Measurements from ENCODE around the gene TARS1.

TARS1 gene

DNA sequence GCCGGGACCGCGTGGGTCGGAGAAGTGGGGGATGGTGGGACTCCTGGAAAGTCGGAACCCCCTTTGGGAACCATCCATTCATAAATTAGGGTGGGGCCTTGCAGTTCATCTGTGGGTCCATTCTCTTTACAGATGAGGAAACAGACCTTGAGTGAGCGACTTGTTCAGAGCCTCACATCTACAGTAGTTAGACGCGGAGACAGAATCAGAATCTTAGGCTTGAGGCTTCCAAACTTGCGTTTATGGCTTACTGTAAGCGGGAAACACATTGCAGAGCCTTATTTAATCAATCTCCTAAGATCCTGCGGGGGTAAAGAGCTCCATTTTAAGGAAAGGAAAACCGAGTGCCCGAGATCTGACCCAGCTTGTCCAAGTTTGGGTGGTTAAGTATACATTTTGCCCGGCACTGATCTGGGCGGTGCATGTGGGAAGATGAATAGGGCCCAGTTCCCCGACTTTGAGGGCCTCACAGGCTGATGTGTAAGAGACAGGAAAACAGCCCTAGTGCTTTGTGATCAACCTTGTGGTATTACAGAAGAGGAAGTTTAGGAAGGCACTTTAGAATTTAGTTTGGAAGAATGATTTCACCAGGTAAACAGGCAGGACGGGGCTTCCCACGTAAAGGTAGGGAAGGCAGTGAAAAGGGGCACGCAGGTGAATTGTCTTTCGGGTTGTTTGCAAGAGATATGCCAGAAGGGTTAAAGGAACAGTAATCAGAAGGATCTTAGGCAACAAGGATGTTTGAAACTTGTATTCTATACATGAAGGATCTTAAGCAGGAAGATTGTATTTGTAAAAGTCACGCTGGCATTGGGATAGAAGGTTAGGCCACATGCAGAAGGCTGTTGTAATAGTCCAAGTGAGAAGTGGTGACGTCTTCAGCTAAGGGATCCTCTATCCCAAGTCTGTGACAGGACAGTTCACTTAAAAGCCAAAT is 744 bp downstream of the TARS1 start:
- DNase-seq: peak; percentile 45 to 66 (median 63)

- no peak for DNase-seq
These were observed 3.8 kb downstream of the TARS1 start for GRCh38 chr5:33444542-33444941.

GRCh38 chr5:33445798-33446197 is 5.0 kb downstream of the TARS1 start:
- DNase-seq: no peak

DNA sequence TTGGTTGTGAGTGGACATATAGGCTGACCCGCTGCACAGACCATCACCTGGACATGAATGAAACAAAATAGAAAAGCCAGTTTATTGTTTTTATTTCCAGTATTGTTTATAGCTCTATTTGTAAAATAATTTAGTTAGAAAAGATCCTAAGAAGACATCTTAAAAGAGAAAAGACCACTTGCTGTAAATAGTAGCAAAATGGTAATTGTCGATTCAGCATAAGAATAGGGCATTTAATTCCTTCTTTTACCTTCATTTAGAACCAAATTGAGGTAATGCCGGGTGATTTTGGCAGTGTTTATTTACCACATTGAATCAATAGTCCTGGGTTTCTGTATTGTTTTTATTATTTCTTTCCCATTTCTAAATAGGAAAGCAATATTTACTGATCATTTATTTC is 7.4 kb downstream of the TARS1 start:
- DNase-seq: no peak

DNA sequence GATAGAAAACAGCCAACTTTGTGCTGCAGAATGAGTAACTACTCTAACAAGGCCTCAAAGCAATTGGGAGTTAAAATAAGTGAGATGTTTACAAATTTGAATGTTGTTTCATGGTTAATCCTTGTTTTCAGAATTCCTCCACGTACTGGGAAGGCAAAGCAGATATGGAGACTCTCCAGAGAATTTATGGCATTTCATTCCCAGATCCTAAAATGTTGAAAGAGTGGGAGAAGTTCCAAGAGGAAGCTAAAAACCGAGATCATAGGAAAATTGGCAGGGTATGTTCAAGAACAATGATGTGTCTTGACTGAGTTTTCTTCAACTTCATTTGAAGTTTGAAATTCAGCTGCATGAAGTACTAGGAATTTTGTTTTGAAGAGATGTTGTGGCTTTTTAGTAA is 16.4 kb downstream of the TARS1 start:
- no peak for DNase-seq

- DNase-seq: no peak
These were observed 17.1 kb downstream of the TARS1 start for GRCh38 chr5:33457817-33458216.

- no peak for DNase-seq
These were observed 19.4 kb downstream of the TARS1 start for GRCh38 chr5:33460210-33460609.

DNA sequence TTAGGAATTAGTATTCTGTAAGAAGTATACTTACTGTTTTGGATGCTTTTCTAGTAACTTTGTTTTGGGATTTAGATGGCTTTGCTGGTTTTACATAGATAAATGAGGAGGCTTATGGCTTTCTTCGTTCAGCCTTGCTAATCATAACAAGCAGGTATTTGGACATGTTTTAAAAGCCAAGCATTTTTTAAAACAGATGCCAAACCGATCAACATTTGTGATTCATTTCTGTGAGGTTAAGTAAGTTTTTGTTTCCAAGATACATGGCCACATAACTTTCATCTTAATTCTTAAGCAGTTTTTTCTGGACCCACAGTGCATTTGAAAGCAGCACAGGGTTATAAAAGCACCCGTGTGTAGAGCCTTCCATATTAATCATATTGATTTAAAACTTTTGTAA is 21.7 kb downstream of the TARS1 start:
- DNase-seq: no peak

DNA sequence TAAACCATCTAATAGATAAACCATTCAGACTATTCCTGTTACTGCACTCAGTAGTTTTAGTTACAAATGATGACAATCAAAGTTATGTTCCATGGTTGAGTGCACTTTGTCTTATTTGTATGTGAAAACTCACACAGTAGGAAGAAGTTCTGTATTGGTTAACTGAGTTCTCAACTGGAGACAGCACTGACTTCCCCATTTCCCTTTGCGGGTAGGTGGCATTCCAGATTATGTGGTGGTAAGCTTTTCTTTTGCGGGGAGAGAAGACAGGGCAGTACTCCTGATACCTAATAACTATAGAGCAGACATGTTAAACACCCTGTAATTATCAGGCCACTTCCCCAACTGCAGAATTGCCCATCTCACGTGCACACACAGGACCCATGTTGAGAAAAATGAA is 24.4 kb downstream of the TARS1 start:
- no peak for DNase-seq

- DNase-seq: no peak
These were observed 28.1 kb downstream of the TARS1 start for GRCh38 chr5:33468775-33469435.

DNA sequence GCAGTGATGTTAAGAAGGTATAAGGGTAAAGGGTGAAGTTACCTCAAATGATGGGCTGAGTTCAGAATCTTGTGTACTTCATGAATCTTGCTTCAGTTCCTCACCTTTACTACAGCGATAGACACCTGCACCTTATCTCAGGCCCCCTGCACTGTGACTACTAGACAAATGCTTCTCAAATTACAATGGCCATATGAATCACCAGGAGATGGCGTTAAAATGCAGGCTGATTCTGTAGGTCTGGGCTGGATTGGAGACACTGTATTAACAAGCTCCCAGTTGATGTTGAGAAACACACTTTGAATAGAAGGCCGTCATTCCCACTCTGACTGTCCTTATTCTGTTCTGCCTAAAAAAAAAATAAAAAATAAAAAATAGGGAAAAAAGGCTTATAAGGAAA is 29.8 kb downstream of the TARS1 start:
- DNase-seq: no peak

DNA sequence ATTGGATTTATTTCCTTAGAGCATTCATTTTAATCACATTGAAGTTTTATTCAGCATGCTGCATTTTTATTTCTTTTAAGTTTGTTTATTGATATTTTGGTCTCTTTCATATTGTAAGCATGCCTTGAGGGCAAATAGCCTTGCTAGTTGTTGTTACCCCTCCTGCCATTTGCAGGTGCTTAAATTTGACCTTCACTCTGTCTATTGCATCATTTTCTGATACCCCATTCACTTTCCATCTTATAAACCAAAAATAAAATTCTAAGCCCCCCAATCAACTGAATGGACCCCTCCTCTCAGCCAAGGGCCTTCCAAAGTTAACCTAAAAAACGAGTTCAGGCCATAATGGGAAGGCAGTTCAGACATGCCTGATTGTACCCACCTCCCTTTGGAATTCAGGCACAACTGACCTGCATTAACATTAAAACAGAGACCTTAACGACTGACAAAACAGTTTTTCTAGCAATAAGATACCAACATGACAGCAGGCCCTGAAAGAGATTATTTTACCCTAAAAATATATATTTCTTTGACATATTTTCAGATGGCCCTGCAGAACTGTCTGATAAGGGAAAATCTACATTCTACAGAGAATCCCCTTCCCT is 32.1 kb downstream of the TARS1 start:
- DNase-seq: no peak

- no peak for DNase-seq
These were observed 33.2 kb downstream of the TARS1 start for GRCh38 chr5:33474004-33474403.

GRCh38 chr5:33474931-33475499 is 34.2 kb downstream of the TARS1 start:
- no peak for DNase-seq

GRCh38 chr5:33475706-33476105 is 34.9 kb downstream of the TARS1 start:
- no peak for DNase-seq

DNA sequence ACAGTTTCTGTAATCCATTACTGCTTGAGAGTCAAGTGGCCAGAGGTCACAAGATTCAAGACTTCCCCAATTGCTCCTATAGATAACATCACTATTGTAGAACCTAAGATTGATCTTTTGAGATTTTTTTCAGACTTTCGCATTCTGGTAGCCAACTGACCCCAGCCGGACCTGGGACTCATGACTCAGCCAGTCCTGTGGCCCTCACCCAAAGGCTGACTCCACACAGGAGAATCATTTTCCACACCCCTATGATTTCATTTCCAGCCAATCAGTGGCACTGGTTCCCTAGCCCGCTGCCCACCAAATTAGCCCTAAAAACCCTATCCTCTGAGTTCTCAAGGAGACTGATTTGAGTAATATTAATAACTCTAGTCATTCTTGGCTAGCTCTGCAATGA is 36.2 kb downstream of the TARS1 start:
- no peak for DNase-seq

DNA sequence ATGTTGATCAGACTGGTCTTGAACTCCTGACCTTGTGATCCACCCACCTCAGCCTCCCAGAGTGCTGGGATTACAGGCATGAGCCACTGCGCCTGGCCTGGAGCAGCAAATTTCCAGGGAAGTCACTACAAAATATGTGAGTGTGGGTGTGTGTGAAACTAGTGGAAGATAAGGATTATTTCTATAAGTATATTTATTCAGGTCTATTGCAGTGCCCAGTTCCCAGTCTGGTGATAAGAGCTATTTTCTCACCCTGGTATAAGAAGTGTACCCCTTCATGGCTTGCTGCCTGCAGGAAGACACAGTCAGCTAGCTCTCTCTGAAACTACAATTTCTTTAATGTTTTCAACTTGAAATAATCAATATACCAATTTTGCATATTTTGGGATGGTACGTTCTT is 37.1 kb downstream of the TARS1 start:
- DNase-seq: no peak

DNA sequence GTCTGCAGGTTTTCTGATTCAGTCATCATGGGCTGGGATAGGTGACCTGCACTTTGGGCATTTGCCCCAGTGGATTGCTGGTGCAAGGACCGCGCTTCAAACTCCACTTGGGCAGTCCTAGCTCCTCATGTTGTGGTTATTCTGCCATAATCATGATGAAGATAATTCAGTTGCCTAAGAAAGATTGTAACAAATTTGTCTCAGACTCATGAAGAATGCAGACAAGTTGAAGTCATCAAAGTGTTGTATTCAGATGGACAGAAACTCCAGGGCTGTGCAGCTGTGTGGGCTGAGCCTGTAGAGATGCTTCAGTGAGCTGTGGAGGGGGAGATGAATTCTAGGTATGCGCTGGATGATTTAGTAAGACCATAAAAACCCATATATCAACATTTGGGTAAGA is 38.5 kb downstream of the TARS1 start:
- no peak for DNase-seq

GRCh38 chr5:33480876-33481275 is 40.1 kb downstream of the TARS1 start:
- no peak for DNase-seq

DNA sequence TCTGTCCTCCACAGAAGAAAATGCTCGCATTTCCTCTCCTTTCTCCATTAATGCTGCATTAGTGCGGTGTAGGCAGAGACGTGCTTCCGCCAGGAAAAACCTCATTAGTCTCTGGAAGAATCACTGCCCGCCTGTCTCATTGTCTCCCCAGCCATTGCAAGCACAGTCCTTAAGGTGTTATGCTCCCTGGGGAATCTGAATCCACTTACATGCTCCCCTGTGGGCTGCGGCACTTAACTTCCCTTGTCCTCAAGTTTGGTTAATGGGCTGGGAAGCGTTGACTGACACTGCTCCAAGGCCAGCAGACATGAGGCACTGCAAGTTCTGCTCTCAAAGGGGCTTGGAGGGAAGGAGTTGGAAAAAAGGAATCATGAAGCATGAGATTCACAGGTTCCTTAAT is 41.6 kb downstream of the TARS1 start:
- DNase-seq: no peak

GRCh38 chr5:33487236-33487635 is 46.5 kb downstream of the TARS1 start:
- no peak for DNase-seq

GRCh38 chr5:33488558-33489355 is 48.0 kb downstream of the TARS1 start:
- no peak for DNase-seq

Measured in suppressor macrophage treated with lipopolysaccharide for 1 hour (primary cell).